ENCODE measurements around the gene FOXRED2.

The FOXRED2 gene

DNA sequence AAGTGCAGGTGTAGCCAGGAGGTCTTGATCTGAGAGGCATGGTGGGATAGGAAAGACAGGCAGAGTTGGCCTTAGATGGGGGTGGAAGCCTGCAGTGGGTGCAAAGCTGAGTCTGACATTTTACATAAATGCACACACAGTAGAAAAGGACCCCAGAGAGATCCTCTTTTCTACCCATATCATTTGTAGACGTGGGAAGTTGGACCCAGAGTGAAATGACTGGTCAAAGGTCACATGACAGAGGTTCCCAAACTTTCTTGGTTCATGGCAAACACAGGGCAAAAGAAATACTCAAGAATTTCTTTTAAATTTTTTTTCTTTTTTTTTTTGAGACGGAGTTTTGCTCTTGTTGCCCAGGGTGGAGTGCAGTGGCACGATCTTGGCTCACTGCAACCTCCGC, 6.2 kb upstream of the FOXRED2 start:
- DNase-seq: no peak

DNA sequence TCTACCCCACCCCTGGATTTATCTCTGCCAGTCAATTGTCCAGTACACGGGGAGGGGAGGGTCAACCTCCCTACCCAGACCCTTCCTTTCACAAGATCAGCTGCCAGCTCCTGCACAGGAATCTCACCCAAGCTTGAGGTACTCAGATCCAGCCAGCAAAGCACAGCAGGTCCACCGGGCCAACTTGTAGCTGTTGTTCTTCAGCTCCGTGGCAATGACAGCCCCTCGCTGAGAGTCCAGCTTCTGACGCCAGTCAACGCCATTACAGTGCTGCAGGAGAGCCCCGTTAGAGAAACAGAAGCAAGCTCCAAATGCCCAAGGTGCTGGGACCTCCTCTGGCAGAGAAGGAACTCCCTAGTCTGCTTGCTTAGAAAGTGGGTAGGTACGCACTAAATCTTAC, 5.5 kb upstream of the FOXRED2 start:
- no peak for DNase-seq

DNA sequence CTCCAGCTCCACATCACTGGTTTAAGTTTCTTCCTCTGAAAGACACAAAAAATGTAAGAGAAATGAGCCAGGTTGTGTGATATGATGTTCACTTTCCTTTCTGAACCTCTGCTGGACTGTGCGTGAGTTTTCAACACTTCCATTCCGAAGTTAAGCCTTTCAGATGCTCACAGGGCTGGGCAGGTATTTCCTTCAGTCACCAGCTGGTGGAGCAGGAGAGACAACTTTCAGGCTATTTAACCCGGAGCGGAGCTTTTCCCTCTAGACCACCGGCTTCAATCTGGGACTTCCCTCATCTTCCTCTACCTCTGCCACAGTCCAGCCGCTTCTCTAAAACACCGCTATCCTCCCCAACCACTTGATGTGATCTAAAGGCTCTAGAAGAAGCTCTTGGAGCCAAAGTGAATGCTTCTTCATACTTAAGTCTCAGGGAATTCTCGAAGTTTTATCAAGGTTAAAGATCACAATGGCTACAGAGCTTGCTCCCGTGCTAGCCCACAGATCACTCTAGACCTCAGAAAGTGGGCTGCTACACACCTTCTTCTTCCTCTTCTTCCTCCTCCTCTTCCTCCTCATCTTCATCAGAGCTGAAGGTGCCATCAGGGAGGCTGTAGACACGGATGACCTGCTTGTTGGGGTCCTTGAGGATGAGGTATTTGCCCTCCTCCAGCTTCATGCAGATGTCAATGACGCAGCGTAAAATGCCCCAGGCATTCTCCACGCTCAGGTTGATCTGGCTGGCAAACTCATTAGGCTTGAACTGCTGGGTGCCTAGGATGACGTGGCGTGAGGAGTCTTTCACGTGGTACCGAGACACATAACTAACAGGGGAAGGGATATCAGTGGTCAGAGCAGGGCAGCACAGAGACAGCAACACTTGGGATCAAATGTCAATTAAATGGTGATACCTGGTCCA, 4.4 kb upstream of the FOXRED2 start:
- no peak for DNase-seq

DNA sequence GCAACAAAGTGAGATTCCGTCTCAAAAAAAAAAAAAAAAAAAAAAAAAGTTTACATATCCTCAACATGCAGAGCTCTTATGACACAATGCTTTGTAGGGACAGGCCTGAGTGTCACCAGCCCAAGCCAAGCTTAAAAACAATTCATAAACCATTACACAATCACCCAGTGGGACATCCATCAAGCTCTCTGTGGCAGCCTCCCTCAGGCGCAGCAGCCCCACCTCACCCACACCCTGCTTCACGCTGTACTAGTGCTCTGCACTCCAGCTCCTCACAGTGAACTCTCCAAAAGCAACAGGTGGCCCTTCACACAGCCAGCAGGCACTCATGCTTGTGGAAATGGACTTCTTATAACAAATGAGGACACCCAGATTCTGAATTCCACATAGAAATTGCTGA, 3.5 kb upstream of the FOXRED2 start:
- no peak for DNase-seq

DNA sequence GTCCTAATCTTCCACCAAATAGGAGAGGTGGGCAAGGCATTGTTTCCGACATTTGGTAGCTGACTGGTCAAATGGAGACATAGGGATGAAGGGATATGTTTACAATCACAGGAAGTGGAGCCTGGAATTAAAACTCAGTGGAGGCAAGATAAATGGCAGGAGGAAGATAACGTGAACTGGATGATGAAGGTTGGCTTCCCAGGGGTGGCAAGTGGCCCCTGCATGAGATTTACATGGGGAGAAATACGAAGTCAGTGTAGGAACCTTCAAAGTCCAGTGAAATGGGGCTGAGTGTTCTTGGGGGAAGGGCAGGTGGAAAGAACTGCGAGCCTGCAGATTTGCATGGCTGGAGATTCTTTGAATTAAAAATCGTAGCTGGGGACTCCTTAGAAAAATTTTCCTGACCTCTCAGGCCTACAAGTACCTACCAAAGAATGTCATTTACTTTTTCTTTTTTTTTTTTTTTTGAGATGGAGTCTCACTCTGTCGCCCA, 724 bp upstream of the FOXRED2 start:
- no peak for DNase-seq

DNA sequence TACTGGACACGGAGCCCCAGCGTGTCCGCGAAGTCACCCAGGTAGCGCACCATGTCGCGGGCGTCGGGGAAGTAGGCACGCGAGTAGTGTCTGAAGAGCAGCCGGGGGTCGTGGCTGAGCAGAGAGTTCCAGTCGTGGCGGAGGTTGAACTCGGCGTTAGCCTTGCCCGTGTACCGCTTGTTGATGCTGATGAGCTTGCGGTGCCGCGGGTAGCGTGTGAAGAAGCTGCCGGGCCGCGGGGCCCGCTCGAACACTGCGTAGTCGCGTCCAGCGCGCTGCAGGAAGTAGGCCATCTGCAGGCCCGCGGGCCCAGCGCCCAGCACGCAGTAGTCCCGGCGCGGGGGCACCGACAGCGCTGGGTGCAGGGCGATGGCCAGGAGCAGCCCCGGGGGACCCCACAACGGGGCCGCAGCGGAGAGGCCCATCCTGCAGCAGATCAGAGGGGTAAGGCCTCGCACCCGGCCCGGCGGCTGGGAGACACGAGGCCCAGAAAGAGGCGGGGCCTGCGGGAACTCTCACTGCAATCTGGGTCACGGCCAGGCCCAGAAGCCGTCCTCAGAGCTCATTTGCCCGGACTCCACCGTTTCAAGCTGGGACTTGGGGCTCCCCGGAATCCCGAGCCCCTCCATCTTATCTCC, 723 bp downstream of the FOXRED2 start:
- no peak for DNase-seq

DNA sequence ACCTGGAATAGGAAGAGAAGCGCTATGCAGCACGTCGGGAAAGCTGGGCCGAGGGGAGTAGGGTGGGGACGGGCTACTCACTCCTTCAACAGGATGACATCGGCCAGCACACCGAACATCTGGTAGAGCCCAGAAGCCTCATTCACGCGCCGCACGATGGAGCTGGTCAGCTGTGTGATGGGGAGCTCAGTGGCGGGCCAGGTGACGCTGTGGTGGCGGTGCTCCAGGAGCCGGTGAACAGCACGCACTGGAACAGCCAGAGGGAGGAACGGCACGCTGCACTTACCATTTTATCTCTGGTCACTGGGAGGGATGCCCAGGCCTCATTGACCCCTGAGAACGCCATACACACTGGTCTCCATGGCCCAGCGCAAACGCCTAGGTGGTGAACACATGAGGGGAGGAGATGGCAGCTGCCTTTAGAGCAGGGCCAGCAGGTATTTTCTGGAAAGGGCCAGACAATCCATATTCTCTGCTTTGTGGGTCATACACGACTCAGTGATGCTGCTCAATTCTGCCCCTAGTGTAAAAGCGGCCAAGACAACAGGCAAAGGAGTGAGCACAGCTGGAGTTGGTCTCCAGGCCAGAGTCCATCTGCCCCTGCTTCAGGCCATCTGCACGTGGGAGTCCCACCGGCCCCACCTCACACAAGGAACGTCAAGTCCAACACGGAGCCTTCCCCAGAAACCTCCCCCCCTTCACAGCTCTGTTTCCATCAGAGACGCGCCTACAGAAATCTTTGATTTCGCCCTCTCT, 8.8 kb downstream of the FOXRED2 start:
- DNase-seq: no peak

DNA sequence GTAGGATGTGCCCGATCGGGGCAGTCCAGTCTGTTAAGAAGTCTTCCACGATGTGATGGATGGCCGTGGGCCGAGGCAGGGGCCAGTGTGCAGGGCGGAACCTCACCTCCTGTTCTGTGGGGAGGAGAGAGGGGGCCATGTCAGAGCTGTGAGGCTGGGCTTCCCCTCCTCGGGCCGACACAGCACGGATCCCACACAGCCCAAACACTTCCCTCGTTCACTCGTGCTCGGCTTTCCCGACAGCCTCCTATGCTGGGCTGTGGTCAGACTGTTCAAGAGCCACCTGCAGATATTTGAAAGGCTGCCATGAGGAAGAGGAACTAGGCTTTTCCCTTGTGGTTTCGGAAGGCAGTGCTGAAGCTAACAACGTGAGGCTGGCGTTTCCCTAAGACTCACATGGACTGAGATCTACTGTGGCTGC, 13.1 kb downstream of the FOXRED2 start:
- no peak for DNase-seq

DNA sequence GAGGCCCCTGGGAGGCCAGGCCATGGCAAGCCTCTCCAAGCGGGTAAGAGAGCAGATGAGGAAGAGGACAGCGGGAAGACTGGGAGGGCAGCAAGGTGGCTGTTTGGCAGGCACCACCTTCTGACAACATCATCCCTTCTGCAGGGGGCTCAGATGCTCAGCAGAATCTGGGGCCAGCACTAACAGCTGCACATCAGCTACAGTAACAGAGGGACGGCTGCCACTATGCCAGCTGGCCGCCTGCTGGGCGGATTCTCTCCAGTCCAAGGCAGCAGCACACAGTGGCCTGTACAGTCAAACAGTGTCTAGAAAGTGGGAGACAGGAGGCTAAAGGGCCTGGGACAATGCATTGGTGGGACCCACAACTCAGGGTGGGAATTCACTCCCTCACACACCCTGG, 14.7 kb downstream of the FOXRED2 start:
- no peak for DNase-seq

DNA sequence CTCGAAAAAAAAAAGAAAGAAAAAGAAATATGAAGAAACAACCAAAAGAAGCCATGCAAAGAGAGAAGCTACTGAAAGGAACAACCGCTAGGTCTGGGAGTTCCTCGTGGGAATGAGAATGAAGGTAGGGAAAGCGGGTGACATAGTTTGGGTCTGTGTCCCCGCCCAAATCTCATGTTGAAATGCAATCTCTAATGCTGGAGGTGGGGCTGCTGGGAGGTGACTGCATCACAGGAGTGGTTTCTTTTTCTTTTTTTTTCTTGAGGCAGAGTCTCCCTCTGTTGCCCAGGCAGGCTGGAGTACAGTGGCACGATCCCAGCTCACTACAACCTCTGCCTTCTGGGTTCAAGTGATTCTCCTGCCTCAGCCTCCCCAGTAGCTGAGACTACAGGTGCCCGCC, 15.7 kb downstream of the FOXRED2 start:
- no peak for DNase-seq

DNA sequence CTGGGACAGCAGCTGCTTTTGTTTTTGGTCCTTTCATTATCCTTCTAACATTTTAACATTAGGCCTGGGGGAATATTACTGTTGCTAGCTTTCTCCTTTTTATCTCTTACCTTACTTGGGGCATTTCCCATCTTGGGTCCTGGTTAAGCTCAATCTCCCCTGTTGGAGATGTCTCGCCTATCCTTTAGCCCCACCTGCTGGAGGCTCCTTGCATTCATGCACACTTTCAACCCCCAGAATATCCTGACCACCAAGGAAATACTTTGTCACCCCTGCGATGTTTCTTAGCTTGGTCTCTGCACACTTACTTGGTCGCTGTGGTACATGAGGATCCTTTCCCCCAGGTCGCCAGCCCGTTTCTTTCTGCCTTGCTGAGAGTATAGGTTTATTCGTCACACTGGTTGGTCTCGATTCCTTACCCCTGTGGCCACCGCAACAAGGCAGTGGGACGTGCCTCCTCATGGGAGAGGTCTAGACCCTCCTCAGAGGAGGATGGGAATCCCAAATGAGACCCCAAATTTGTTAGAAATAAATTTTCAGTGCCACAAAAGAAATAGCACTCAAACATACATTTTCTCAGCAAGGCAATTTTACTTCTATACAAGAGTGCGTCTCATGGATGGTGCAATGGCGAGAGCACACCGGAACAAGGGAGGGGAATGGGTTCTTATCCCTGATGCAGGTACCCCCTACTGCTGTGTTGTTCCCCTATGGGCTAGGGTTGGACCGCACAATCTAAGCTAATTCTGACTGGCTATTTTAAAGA, 20.0 kb downstream of the FOXRED2 start:
- DNase-seq: no peak

DNA sequence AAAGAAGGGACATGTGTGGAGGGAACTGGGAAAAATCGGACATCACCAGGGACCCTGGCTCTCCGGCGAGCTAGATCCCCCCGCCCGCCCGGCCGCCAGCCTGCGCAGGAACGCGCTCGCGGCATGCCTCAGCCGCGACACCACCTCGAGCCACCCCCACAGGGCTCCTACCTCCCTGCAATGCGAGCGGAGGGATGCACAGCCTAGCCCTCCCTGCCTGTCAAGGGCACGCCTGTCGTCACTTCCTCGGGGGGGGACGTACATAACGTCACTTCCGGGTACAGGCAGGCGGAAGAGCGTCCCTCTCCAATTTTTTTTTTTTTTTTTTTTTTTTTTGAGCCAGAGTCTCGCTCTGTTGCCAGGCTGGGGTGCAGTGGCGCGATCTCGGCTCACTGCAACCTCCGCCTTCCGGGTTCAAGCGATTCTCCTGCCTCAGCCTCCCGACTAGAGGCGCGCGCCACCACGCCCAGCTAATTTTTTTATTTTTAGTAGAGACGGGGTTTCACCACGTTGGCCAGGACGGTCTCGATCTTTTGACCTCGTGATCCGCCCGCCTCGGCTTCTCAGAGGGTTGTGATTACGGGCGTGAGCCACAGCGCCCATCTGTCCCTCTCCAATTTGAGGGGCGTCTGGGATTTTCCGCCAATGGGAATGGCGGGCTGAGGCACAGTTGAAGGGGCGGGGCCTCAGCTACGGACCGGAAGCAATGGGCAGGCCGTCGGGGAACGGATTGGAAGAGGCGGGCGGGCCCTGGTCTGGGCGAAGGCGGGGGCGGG, 25.3 kb downstream of the FOXRED2 start, which contains the start of gene TXN2:
TXN2 (minus strand) TSS at position 248 of the 776 bp plus-strand sequence. CDS start 803 bp downstream, outside the sequence.
- peak; percentile 85 for DNase-seq

DNA sequence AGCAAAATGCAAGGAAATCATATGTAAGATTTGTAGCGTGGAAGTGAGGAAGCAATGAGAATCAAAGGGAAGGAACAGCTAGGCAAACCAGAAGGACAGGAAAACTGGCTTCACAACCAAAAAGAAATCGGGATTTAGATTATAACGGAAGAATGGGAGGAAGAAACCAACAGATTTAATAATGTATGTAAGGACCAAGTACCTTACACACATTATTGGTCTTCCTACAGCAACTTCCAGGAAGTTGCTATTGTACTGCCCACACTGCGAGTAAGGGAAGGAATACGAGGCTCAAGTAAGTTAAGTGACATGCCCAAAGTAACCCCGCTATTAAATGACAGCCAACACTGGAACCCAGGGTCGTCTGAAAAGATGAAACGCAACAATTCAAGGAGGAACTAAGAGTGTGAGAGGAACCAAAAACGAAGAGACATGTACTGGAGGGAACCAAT, 25.9 kb downstream of the FOXRED2 start:
- no peak for DNase-seq

DNA sequence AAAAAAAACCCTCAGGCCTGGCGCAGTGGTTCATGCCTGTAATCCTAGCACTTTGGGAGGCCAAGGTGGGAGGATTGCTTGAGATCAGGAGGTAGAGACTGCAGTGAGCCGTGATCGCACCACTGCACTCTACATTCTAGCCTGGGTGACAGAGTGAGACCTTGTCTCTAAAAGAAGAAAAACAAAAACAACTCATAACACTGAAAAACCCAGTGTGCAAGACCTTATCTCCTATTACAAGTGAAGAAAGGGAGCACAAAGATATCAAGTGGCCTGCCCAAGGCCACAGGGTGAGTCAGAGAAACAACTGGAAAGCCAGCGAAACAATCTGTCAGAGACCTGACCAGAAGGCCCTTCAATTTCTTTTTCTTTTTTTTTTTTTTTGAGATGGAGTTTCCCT, 27.9 kb downstream of the FOXRED2 start:
- DNase-seq: no peak

DNA sequence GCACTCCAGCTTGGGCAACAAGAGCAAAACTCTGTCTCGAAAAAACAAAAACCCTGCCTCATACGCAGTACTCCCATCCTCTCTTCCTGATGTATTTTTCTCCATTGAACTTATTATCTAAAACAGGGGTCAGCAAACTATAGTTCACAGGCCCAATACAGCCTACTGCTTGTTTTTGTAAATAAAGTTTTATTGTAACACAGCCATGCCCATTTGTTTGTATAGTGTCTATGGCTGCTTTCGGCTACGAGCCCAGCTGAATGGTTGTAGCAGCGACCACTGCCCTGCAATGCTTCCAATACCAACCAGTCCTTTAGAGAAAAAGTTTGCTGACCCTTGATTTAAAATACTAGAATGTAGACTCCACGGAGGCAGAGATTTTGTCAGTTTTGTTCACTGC, 31.5 kb downstream of the FOXRED2 start:
- DNase-seq: no peak

DNA sequence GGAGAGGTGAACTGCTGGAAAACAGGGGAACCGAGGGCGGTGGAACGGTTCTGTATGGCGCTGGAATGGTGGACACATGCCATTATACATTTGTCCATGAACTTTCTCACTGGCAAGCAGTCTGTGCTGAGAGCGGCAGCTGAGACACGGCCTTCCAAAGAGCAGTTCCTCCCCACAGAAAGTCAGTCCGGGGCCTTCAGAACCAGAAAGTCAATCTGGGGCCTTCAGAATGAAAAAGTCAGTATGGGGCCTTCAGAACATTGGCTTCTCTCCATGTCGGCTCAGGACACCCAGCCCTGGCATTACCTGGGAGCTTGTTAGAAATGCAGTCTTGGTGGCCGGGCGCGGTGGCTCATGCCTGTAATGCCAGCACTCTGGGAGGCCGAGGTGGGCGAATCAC, 34.2 kb downstream of the FOXRED2 start:
- no peak for DNase-seq

DNA sequence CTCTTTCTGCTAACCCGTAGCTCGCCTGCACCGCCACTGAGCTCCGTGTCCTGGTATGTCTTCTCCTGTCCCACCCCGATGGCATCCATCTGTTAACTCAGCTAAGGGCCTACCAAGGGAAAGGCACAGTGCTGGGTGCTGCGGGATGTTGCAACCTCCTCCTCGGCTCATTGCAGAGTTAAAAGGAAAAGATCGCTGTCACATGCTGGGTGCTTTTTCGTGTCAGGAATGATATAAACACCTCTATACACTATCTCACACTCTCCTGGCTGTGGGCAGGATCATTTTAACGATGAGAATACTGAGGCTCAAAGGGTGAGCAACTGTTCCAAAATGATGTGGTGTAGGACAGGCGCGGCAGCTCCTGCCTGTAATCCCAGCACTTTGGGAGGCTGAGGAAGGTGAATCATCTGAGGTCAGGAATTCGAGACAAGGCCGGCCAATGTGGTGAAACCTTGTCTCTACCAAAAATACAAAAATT, 35.5 kb downstream of the FOXRED2 start:
- DNase-seq: no peak

DNA sequence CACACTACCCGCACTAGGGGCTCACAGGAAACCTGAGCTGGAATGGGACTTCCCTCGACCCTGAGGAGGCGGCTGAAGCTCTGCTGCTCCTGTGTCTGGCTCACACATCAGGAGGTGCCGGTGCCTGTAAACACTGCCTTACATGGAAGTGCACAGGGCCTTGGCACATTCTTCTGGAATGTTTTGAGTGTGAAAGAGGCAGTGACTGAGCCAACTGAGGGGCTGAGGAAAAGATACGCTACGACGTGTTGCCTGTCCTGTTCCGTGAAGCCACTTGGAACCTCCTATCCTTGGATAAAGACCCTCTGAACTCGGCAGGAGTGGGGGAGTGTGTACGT, 35.9 kb downstream of the FOXRED2 start:
- DNase-seq: no peak

DNA sequence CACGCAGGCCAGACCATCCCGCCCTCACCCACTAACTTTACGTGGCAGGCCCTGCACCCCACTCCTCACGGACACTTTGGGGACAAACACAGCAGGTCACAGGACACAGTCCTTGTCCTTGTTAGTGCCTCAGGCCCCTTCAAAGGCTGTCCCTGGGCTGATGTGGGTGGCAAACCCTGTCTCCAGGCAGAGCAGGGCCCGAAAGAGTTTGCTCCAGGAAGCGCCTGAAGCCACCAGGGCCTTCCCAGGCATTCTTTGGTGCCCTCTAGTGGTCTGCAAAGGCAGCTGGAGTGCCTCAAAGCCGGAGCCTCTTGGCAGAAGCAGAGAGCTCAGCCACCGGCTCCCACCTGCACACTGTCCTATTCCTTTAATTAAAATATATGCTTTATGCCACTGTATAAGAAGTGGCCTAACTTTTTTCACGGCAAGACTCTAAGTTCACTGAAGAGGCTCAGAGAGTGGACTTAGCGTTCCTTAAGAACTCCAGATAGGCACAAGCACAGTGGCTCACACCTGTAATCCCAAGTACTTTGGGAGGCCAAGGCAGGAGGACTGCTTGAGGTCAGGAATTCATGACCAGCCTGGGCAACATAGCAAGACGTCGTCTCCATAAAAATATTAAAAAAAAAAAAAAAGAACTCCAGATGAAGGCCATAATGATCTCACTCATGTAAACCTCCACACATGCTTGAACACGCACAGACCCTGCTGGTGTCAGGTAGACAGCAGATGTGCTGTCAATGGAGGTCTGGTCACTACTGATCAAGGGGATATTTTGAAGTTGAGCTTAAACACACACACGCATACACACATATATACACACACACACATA, 36.5 kb downstream of the FOXRED2 start:
- no peak for DNase-seq

DNA sequence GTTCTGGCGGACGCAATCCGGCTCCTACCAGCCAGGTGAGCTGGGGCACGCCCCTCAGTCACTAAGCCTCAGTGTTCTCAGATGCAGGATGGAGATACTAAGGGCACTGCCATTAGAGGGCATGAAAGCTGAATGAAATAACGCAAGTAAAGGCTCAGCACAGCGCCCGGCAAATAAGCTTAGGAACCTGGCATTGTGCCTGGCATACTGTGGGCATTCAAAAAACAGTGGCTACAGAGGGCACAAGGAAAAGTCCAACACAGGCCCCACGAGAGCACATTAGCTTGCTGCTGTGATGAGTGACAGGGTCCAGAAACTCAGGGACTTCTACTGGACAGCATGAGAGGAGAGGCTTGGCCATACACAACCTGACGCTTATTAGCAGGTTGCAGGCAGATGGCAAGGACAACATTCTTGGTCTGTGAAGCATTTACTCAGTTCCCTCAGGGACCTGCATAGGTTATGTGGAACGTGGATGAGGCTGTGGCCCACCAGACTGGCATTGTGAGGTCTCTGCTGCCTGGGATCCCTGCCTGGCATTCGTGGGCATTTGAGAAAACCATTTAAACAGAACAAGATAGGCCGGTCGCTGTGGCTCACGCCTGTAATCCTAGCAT, 37.6 kb downstream of the FOXRED2 start:
- DNase-seq: no peak

Measured in NCI-H2107 (cell line).